Measurements from ENCODE around the gene PRDM10.

DNA sequence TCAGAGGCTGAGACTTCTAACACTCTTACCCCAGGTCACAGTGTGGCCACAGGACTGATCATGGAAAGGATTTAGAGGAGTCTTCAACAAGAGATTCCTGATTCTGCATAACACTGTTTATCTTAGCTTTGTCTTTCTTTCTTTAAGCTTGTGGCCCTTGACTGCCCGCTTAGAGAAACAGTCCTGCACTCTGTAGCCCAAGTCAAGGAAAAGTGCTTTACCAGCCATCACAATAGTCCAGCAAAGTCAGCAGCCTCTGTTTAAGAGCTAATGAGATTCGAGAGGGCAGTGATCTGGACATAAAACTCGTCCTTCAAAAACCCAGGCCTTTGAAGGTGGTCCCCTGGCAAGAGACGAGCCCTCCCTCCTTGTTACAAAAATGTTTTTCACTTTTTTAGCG, 30.0 kb downstream of the PRDM10 start:
- no peak for TF ChIP-seq POLR2A (IDR thresholded peaks at IDR 0.05; ENCODE audit: low read length)
- no peak for TF ChIP-seq GATA1 (IDR thresholded peaks at IDR 0.05; ENCODE audit: low read depth, low read length)

All from erythroblast (primary cell).